OCI-LY7 (cell line): ENCODE measurements around the gene SLC25A1.

Experiments used
- CTCF ChIP-seq: fragments of 200-600 bp; sonication (generic); conservative IDR thresholded peaks from 2 replicates; pipeline ENCODE4 v1.5.1; 2014; ENCODE audit warnings: mild to moderate bottlenecking, antibody characterized with exemption, low read length, moderate library complexity, mixed read lengths
- EZH2phosphoT487 ChIP-seq: fragments of 200-600 bp; sonication (generic); IDR thresholded peaks from 2 replicates; pipeline ENCODE4 v1.6.1; 2018; ENCODE audit warnings: low read depth, borderline replicate concordance, mild to moderate bottlenecking, mixed run types, antibody characterized with exemption, low read length, moderate library complexity, mixed read lengths

GRCh38 chr22:19215360-19215759, 36.8 kb upstream of the SLC25A1 start:
- TF ChIP-seq CTCF (no peak), EZH2phosphoT487 (no peak)
